Measurements from ENCODE around the gene SLC1A5.

The SLC1A5 gene

GRCh38 chr19:46802152-46802551 lies 13.8 kb upstream of the SLC1A5 start:
- no peaks in the 10 kb centered on the region for H3K36me3 ChIP-seq (ENCODE audit: control insufficient read depth in 2 of 2, insufficient read depth in 2 of 2, low read length in 2 of 2)
- no peaks in the 10 kb centered on the region for H3K27me3 ChIP-seq (ENCODE audit: control insufficient read depth in 2 of 2, insufficient read depth in 2 of 2, low read length in 2 of 2)
- H3K9ac ChIP-seq (ENCODE audit: low read depth in 1 of 2, low read length in 2 of 2): no peak overlapping the region
- H3K4me3 ChIP-seq (ENCODE audit: low read length in 2 of 2): no peak overlapping the region
- H3K9me3 ChIP-seq (ENCODE audit: control insufficient read depth in 2 of 2, low read length in 2 of 2): no peaks in the 10 kb centered on the region
- peaks cover 0 to 5% of the 10 kb centered on the region in 2 donors for H3K4me1 ChIP-seq (ENCODE audit: control insufficient read depth in 2 of 2, insufficient read depth in 2 of 2, low read length in 2 of 2)
- H3K27ac ChIP-seq (ENCODE audit: low read depth in 2 of 2, low read length in 2 of 2): no peak overlapping the region

GRCh38 chr19:46798713-46799112 lies 10.3 kb upstream of the SLC1A5 start:
- Histone ChIP-seq H3K4me3 (ENCODE audit: low read length in 2 of 2) (no peak overlapping the region), H3K9me3 (ENCODE audit: control insufficient read depth in 2 of 2, low read length in 2 of 2) (no peaks in the 10 kb centered on the region), H3K9ac (ENCODE audit: low read depth in 1 of 2, low read length in 2 of 2) (no peak overlapping the region), H3K27ac (ENCODE audit: low read depth in 2 of 2, low read length in 2 of 2) (no peak overlapping the region), H3K36me3 (ENCODE audit: control insufficient read depth in 2 of 2, insufficient read depth in 2 of 2, low read length in 2 of 2) (no peaks in the 10 kb centered on the region), H3K4me1 (ENCODE audit: control insufficient read depth in 2 of 2, insufficient read depth in 2 of 2, low read length in 2 of 2) (peaks cover 0 to 4% of the 10 kb centered on the region in 2 donors), H3K27me3 (ENCODE audit: control insufficient read depth in 2 of 2, insufficient read depth in 2 of 2, low read length in 2 of 2) (peaks cover 0 to 2% of the 10 kb centered on the region in 2 donors)

- H3K36me3 ChIP-seq (ENCODE audit: control insufficient read depth in 2 of 2, insufficient read depth in 2 of 2, low read length in 2 of 2): no peaks in the 10 kb centered on the region
Measured at GRCh38 chr19:46797881-46798280, 9.5 kb upstream of the SLC1A5 start.

GRCh38 chr19:46791944-46792343 lies 3.5 kb upstream of the SLC1A5 start:
- Histone ChIP-seq H3K9me3 (ENCODE audit: control insufficient read depth in 2 of 2, low read length in 2 of 2) (no peaks in the 10 kb centered on the region), H3K27me3 (ENCODE audit: control insufficient read depth in 2 of 2, insufficient read depth in 2 of 2, low read length in 2 of 2) (peaks cover 0 to 2% of the 10 kb centered on the region in 2 donors), H3K4me3 (ENCODE audit: low read length in 2 of 2) (no peak overlapping the region), H3K27ac (ENCODE audit: low read depth in 2 of 2, low read length in 2 of 2) (no peak overlapping the region), H3K36me3 (ENCODE audit: control insufficient read depth in 2 of 2, insufficient read depth in 2 of 2, low read length in 2 of 2) (no peaks in the 10 kb centered on the region), H3K4me1 (ENCODE audit: control insufficient read depth in 2 of 2, insufficient read depth in 2 of 2, low read length in 2 of 2) (peaks cover 0 to 2% of the 10 kb centered on the region in 2 donors), H3K9ac (ENCODE audit: low read depth in 1 of 2, low read length in 2 of 2) (no peak overlapping the region)

More at GRCh38 chr19:46797881-46798280, 9.5 kb upstream of the SLC1A5 start:
- Histone ChIP-seq H3K4me3 (ENCODE audit: low read length in 2 of 2) (no peak overlapping the region), H3K9ac (ENCODE audit: low read depth in 1 of 2, low read length in 2 of 2) (no peak overlapping the region), H3K27ac (ENCODE audit: low read depth in 2 of 2, low read length in 2 of 2) (no peak overlapping the region), H3K4me1 (ENCODE audit: control insufficient read depth in 2 of 2, insufficient read depth in 2 of 2, low read length in 2 of 2) (no peaks in the 10 kb centered on the region), H3K9me3 (ENCODE audit: control insufficient read depth in 2 of 2, low read length in 2 of 2) (no peaks in the 10 kb centered on the region), H3K27me3 (ENCODE audit: control insufficient read depth in 2 of 2, insufficient read depth in 2 of 2, low read length in 2 of 2) (peaks cover 0 to 2% of the 10 kb centered on the region in 2 donors)

- Histone ChIP-seq H3K4me3 (ENCODE audit: low read length in 2 of 2) (no peak overlapping the region), H3K36me3 (ENCODE audit: control insufficient read depth in 2 of 2, insufficient read depth in 2 of 2, low read length in 2 of 2) (peaks cover 0 to 7% of the 10 kb centered on the region in 2 donors), H3K27ac (ENCODE audit: low read depth in 2 of 2, low read length in 2 of 2) (no peak overlapping the region), H3K9me3 (ENCODE audit: control insufficient read depth in 2 of 2, low read length in 2 of 2) (no peaks in the 10 kb centered on the region), H3K4me1 (ENCODE audit: control insufficient read depth in 2 of 2, insufficient read depth in 2 of 2, low read length in 2 of 2) (peaks cover 21 to 24% of the 10 kb centered on the region in 2 donors), H3K27me3 (ENCODE audit: control insufficient read depth in 2 of 2, insufficient read depth in 2 of 2, low read length in 2 of 2) (no peaks in the 10 kb centered on the region), H3K9ac (ENCODE audit: low read depth in 1 of 2, low read length in 2 of 2) (no peak overlapping the region)
Measured at GRCh38 chr19:46789371-46789770, 977 bp upstream of the SLC1A5 start.

- H3K27me3 ChIP-seq (ENCODE audit: control insufficient read depth in 2 of 2, insufficient read depth in 2 of 2, low read length in 2 of 2): no peaks in the 10 kb centered on the region
- H3K4me1 ChIP-seq (ENCODE audit: control insufficient read depth in 2 of 2, insufficient read depth in 2 of 2, low read length in 2 of 2): peaks cover 26 to 29% of the 10 kb centered on the region in 2 donors
- no peak overlapping the region for H3K9ac ChIP-seq (ENCODE audit: low read depth in 1 of 2, low read length in 2 of 2)
- H3K36me3 ChIP-seq (ENCODE audit: control insufficient read depth in 2 of 2, insufficient read depth in 2 of 2, low read length in 2 of 2): peaks cover 0 to 9% of the 10 kb centered on the region in 2 donors
- no peaks in the 10 kb centered on the region for H3K9me3 ChIP-seq (ENCODE audit: control insufficient read depth in 2 of 2, low read length in 2 of 2)
- peak overlapping the region in 1 of 2 donors; percentile 63 for H3K27ac ChIP-seq (ENCODE audit: low read depth in 2 of 2, low read length in 2 of 2)
- H3K4me3 ChIP-seq (ENCODE audit: low read length in 2 of 2): peak overlapping the region in 1 of 2 donors; percentile 44
Measured at GRCh38 chr19:46788968-46789338, 559 bp upstream of the SLC1A5 start.

GRCh38 chr19:46787331-46788261 lies 798 bp downstream of the SLC1A5 start:
- H3K27me3 ChIP-seq (ENCODE audit: control insufficient read depth in 2 of 2, insufficient read depth in 2 of 2, low read length in 2 of 2): no peaks in the 10 kb centered on the region
- peak overlapping the region; percentile 91 to 97 for H3K27ac ChIP-seq (ENCODE audit: low read depth in 2 of 2, low read length in 2 of 2)
- H3K4me1 ChIP-seq (ENCODE audit: control insufficient read depth in 2 of 2, insufficient read depth in 2 of 2, low read length in 2 of 2): peaks cover 30 to 36% of the 10 kb centered on the region in 2 donors

GRCh38 chr19:46787040-46787330 lies 1.4 kb downstream of the SLC1A5 start:
- Histone ChIP-seq H3K27ac (ENCODE audit: low read depth in 2 of 2, low read length in 2 of 2) (peak overlapping the region; percentile 91 to 97), H3K36me3 (ENCODE audit: control insufficient read depth in 2 of 2, insufficient read depth in 2 of 2, low read length in 2 of 2) (peaks cover 10 to 25% of the 10 kb centered on the region in 2 donors), H3K4me3 (ENCODE audit: low read length in 2 of 2) (peak overlapping the region; percentile 90 to 91), H3K27me3 (ENCODE audit: control insufficient read depth in 2 of 2, insufficient read depth in 2 of 2, low read length in 2 of 2) (no peaks in the 10 kb centered on the region), H3K9me3 (ENCODE audit: control insufficient read depth in 2 of 2, low read length in 2 of 2) (no peaks in the 10 kb centered on the region), H3K9ac (ENCODE audit: low read depth in 1 of 2, low read length in 2 of 2) (peak overlapping the region; percentile 94 to 96), H3K4me1 (ENCODE audit: control insufficient read depth in 2 of 2, insufficient read depth in 2 of 2, low read length in 2 of 2) (peaks cover 30 to 36% of the 10 kb centered on the region in 2 donors)

More at GRCh38 chr19:46787331-46788261, 798 bp downstream of the SLC1A5 start:
- peak overlapping the region; percentile 90 to 91 for H3K4me3 ChIP-seq (ENCODE audit: low read length in 2 of 2)
- peak overlapping the region; percentile 94 to 96 for H3K9ac ChIP-seq (ENCODE audit: low read depth in 1 of 2, low read length in 2 of 2)
- no peaks in the 10 kb centered on the region for H3K9me3 ChIP-seq (ENCODE audit: control insufficient read depth in 2 of 2, low read length in 2 of 2)
- peaks cover 6 to 21% of the 10 kb centered on the region in 2 donors for H3K36me3 ChIP-seq (ENCODE audit: control insufficient read depth in 2 of 2, insufficient read depth in 2 of 2, low read length in 2 of 2)

- Histone ChIP-seq H3K9ac (ENCODE audit: low read depth in 1 of 2, low read length in 2 of 2) (peak overlapping the region; percentile 94 to 96), H3K9me3 (ENCODE audit: control insufficient read depth in 2 of 2, low read length in 2 of 2) (no peaks in the 10 kb centered on the region), H3K27me3 (ENCODE audit: control insufficient read depth in 2 of 2, insufficient read depth in 2 of 2, low read length in 2 of 2) (no peaks in the 10 kb centered on the region), H3K36me3 (ENCODE audit: control insufficient read depth in 2 of 2, insufficient read depth in 2 of 2, low read length in 2 of 2) (peaks cover 15 to 29% of the 10 kb centered on the region in 2 donors), H3K4me3 (ENCODE audit: low read length in 2 of 2) (peak overlapping the region; percentile 90 to 91), H3K27ac (ENCODE audit: low read depth in 2 of 2, low read length in 2 of 2) (peak overlapping the region; percentile 91 to 97), H3K4me1 (ENCODE audit: control insufficient read depth in 2 of 2, insufficient read depth in 2 of 2, low read length in 2 of 2) (peaks cover 30 to 36% of the 10 kb centered on the region in 2 donors)
Measured at GRCh38 chr19:46786236-46787039, 2.0 kb downstream of the SLC1A5 start.

GRCh38 chr19:46785980-46786235 lies 2.5 kb downstream of the SLC1A5 start:
- H3K27ac ChIP-seq (ENCODE audit: low read depth in 2 of 2, low read length in 2 of 2): peak overlapping the region; percentile 91 to 97
- no peaks in the 10 kb centered on the region for H3K27me3 ChIP-seq (ENCODE audit: control insufficient read depth in 2 of 2, insufficient read depth in 2 of 2, low read length in 2 of 2)
- H3K4me1 ChIP-seq (ENCODE audit: control insufficient read depth in 2 of 2, insufficient read depth in 2 of 2, low read length in 2 of 2): peaks cover 30 to 36% of the 10 kb centered on the region in 2 donors
- H3K4me3 ChIP-seq (ENCODE audit: low read length in 2 of 2): peak overlapping the region; percentile 90 to 91
- H3K9ac ChIP-seq (ENCODE audit: low read depth in 1 of 2, low read length in 2 of 2): peak overlapping the region; percentile 94 to 96
- peaks cover 17 to 32% of the 10 kb centered on the region in 2 donors for H3K36me3 ChIP-seq (ENCODE audit: control insufficient read depth in 2 of 2, insufficient read depth in 2 of 2, low read length in 2 of 2)
- H3K9me3 ChIP-seq (ENCODE audit: control insufficient read depth in 2 of 2, low read length in 2 of 2): no peaks in the 10 kb centered on the region
